K562 (cell line): ENCODE data around the gene TBC1D17. TPM values are rescaled to one million over a fixed set of nuclear protein-coding genes. Genes with fewer than 3 reads are reported as not detected.

Experiments
- AFF4 ChIP-seq: sonication (generic); formaldehyde crosslinking; IDR thresholded peaks from 2 replicates; pipeline ENCODE4 v1.8.0; 2023; ENCODE audit warnings: mild to moderate bottlenecking, missing genetic modification reagents
- BRF2 ChIP-seq: IDR thresholded peaks from 3 replicates; pipeline ENCODE4 v1.6.1; 2011; ENCODE audit warnings: borderline replicate concordance, mild to moderate bottlenecking; ENCODE audit not compliant: insufficient read length, insufficient read depth
- HSF4 ChIP-seq: fragments of 250-450 bp; sonication (Bioruptor Pico); IDR thresholded peaks from 2 replicates; pipeline ENCODE4 v2.1.2; 2022; ENCODE audit warnings: mild to moderate bottlenecking, moderate library complexity, borderline replicate concordance
- KDM5B ChIP-seq: fragments of 200-600 bp; sonication (generic); IDR thresholded peaks from 2 replicates; pipeline ENCODE4 v1.6.1; 2012; ENCODE audit warnings: low read depth, mild to moderate bottlenecking, moderate library complexity, low read length, control low read depth, inconsistent platforms; ENCODE audit not compliant: insufficient replicate concordance
- LARP7 ChIP-seq: fragments of 450-650 bp; IDR thresholded peaks from 2 replicates; pipeline ENCODE4 v1.6.1; 2016
- LCOR ChIP-seq: sonication (generic); formaldehyde crosslinking; IDR thresholded peaks from 2 replicates; pipeline ENCODE4 v1.8.0; 2022; ENCODE audit warnings: mild to moderate bottlenecking, missing genetic modification reagents
- MTA1 ChIP-seq: fragments of 450-650 bp; IDR thresholded peaks from 2 replicates; pipeline ENCODE4 v1.6.1; 2017; ENCODE audit warnings: borderline replicate concordance
- NCOA2 ChIP-seq, 2 experiments: fragments of 450-650 bp; IDR thresholded peaks; 2 replicates each; pipeline ENCODE4 v1.6.1; 2018; ENCODE audit warnings: mild to moderate bottlenecking in 2 of 2, moderate library complexity in 1 of 2; ENCODE audit not compliant: partially characterized antibody in 2 of 2
- NFIC ChIP-seq: fragments of 450-650 bp; IDR thresholded peaks from 2 replicates; pipeline ENCODE4 v1.6.1; 2017; ENCODE audit warnings: mild to moderate bottlenecking, inconsistent platforms
- NUFIP1 ChIP-seq: fragments of 450-650 bp; IDR thresholded peaks from 2 replicates; pipeline ENCODE4 v1.6.1; 2018; ENCODE audit not compliant: partially characterized antibody
- PHB2 ChIP-seq: fragments of 450-650 bp; IDR thresholded peaks from 2 replicates; pipeline ENCODE4 v1.6.1; 2017; ENCODE audit warnings: low read depth
- POLR2H ChIP-seq: IDR thresholded peaks from 2 replicates; pipeline ENCODE4 v1.6.1; 2016; ENCODE audit warnings: missing genetic modification characterization, low read depth, mild to moderate bottlenecking, control low read depth, missing compliant biosample characterization, moderate library complexity
- SRSF1 ChIP-seq: fragments of 200-400 bp; formaldehyde crosslinking; IDR thresholded peaks from 2 replicates; pipeline ENCODE4 v1.6.1; 2017; ENCODE audit warnings: mild to moderate bottlenecking, low read depth, low read length, moderate library complexity
- TAF7 ChIP-seq: fragments of 450-650 bp; IDR thresholded peaks from 2 replicates; pipeline ENCODE4 v1.6.1; 2016; ENCODE audit warnings: missing genetic modification characterization, missing compliant biosample characterization
- ZFPM2 ChIP-seq: fragments of 250-450 bp; sonication (Bioruptor Pico); IDR thresholded peaks from 2 replicates; pipeline ENCODE4 v1.5.1; 2022; ENCODE audit warnings: mild to moderate bottlenecking
- ZFX ChIP-seq: sonication (generic); formaldehyde crosslinking; IDR thresholded peaks from 2 replicates; pipeline ENCODE4 v1.8.0; 2022; ENCODE audit warnings: mild to moderate bottlenecking, missing genetic modification reagents, moderate library complexity
- ZNF280A ChIP-seq: fragments of 450-650 bp; IDR thresholded peaks from 2 replicates; pipeline ENCODE4 v1.6.1; 2018; ENCODE audit warnings: mild to moderate bottlenecking, low read depth; ENCODE audit not compliant: partially characterized antibody
- ZNF740 ChIP-seq, 3 experiments: fragments of 200-800 bp in 1 of 3; sonication (Bioruptor generic) in 1 of 3; sonication (generic) in 1 of 3; formaldehyde crosslinking in 1 of 3; IDR thresholded peaks; 2 replicates each; pipeline versions ENCODE4 v1.6.1 to v1.8.0; 2016 to 2022; ENCODE audit warnings: mild to moderate bottlenecking in 2 of 3, missing compliant biosample characterization in 2 of 3, missing genetic modification characterization in 2 of 3, missing genetic modification reagents in 1 of 3
- ZSCAN29 ChIP-seq: fragments of 450-650 bp; IDR thresholded peaks from 2 replicates; pipeline ENCODE4 v1.6.1; 2017
- polyA plus RNA-seq, 8 experiments: library from polyadenylated mRNA; depleted of rRNA in 4 of 8; stranded (reverse) in 5 of 8; unstranded in 3 of 8; fragments of >200 nt; fragmentation: Nextera tagmentation in 2 of 8; fragmentation: Illumina TruSeq in 1 of 8; extraction: Ambion mirVana in 2 of 8; extraction: Trizol in 1 of 8; gene quantifications; 2 replicates each; pipeline versions ENCODE4 v1.2.1 to v1.2.3, GENCODE V29; 2011 to 2014; ENCODE audit warnings: inconsistent platforms in 1 of 8, missing spikeins in 1 of 8
- total RNA-seq, 7 experiments: library from RNA; depleted of rRNA in 6 of 7; stranded (reverse); fragments of >200 nt in 6 of 7; fragmentation: Illumina TruSeq in 2 of 7; extraction: Trizol in 2 of 7; gene quantifications; 2 replicates each; pipeline versions ENCODE4 v1.2.1 to v1.2.3, GENCODE V29; 2011 to 2021; ENCODE audit warnings: low replicate concordance in 1 of 7

The TBC1D17 gene
- total and polyA plus RNA-seq, 9 of the 15 experiments (the other 6 are each of a cell fraction or from before 2014, with no cell fraction given) = 0.42 to 16.0 (median 3.8) TPM

- peak; percentile 46; the same call in 1 of the 2 replicates for TF ChIP-seq POLR2H (tag)
- TF ChIP-seq BRF2 = no peak
- peak; percentile 80 for TF ChIP-seq MTA1
- peak; percentile 58 for TF ChIP-seq TAF7 (tag)
- no peak for TF ChIP-seq ZNF280A
- TF ChIP-seq ZNF740 (CRISPR knock-in tag; IDR thresholded peaks at IDR 0.05) = peak; percentile 76
- TF ChIP-seq ZNF740 (tag; IDR thresholded peaks at IDR 0.05) = no peak
- no peak for TF ChIP-seq ZSCAN29
- TF ChIP-seq ZFX (CRISPR knock-in tag) = peak; percentile 99
- TF ChIP-seq ZFPM2 (CRISPR knock-in tag) = no peak
- TF ChIP-seq KDM5B = peak; percentile 62
- TF ChIP-seq AFF4 = peak; percentile 66
- no peak for TF ChIP-seq SRSF1
- no peak for TF ChIP-seq NCOA2 (IDR thresholded peaks at IDR 0.05; ENCODE audit: partially characterized antibody in 2 of 2)
- no peak for TF ChIP-seq LCOR (CRISPR knock-in tag)
- no peak for TF ChIP-seq NFIC
- peak; percentile 30 for TF ChIP-seq NUFIP1
- no peak; the same call in 1 of the 2 replicates for TF ChIP-seq PHB2
- no peak; the same call in 1 of the 2 replicates for TF ChIP-seq LARP7
- TF ChIP-seq HSF4 = no peak
These were observed 26.8 kb upstream of the TBC1D17 start, which contains the start of gene PTOV1 (continued) for GRCh38 chr19:49850487-49851342.
